CD4-positive, alpha-beta T cell (primary cell): ENCODE data around the gene ZNF773. TPM values are rescaled to one million over a fixed set of nuclear protein-coding genes. Genes with fewer than 3 reads are reported as not detected.

ENCODE experiments used
- ATAC-seq: fragments of 200-7000 bp; cut with Tn5 transposase; one replicate; pipeline ENCODE4 v1.10.0; 2022; ENCODE audit warnings: mild to moderate bottlenecking; ENCODE audit not compliant: poor library complexity
- CTCF ChIA-PET: fragments of 350-600 bp; sonication (Branson Sonifier 250); formaldehyde crosslinking; loops from one replicate; lab custom pipeline; 2021; ENCODE audit warnings: antibody characterized with exemption, inconsistent platforms; lab: Charles Lee
- POLR2A ChIA-PET: fragments of 350-600 bp; sonication (Branson Sonifier 250); formaldehyde crosslinking; loops from one replicate; lab custom pipeline; 2021; ENCODE audit warnings: antibody characterized with exemption, inconsistent platforms; lab: Charles Lee
- DNase-seq, 14 experiments: peaks; one replicate each; pipeline ENCODE4 v3.0.0-alpha.2; 2013 to 2020; ENCODE audit warnings: mixed read lengths in 2 of 14
- H3K27ac ChIP-seq, 2 donors: one replicate each; pipeline versions ENCODE4 v1.5.1 to v1.7.0; 2013; ENCODE audit warnings: low read length in 2 of 2, low read depth in 1 of 2, mild to moderate bottlenecking in 1 of 2
- H3K27me3 ChIP-seq, 2 experiments: 1 replicate in 1 of 2; 2 replicates in 1 of 2; pipeline versions ENCODE4 v1.6.1 to v1.7.0; 2013; ENCODE audit warnings: low read length in 2 of 2, control low read depth in 1 of 2, mild to moderate bottlenecking in 1 of 2, moderate library complexity in 1 of 2; ENCODE audit not compliant: insufficient read depth in 2 of 2, control insufficient read depth in 1 of 2
- H3K36me3 ChIP-seq: one replicate; pipeline ENCODE4 v1.6.1; 2013; ENCODE audit warnings: low read length, control low read depth; ENCODE audit not compliant: insufficient read depth
- H3K4me1 ChIP-seq: one replicate; pipeline ENCODE4 v1.6.1; 2013; ENCODE audit warnings: low read length, control low read depth; ENCODE audit not compliant: insufficient read depth
- H3K4me3 ChIP-seq: one replicate; pipeline ENCODE4 v1.5.1; 2013; ENCODE audit warnings: mild to moderate bottlenecking, low read length, moderate library complexity
- H3K9me3 ChIP-seq, 2 experiments: 1 replicate in 1 of 2; 2 replicates in 1 of 2; pipeline versions ENCODE4 v1.6.1 to v1.7.0; 2013; ENCODE audit warnings: low read length in 2 of 2, mild to moderate bottlenecking in 2 of 2, control low read depth in 1 of 2, moderate library complexity in 1 of 2; ENCODE audit not compliant: control insufficient read depth in 1 of 2, insufficient read depth in 1 of 2
- H3K27ac Mint-ChIP-seq: one replicate; pipeline ENCODE4 v1.8.0; 2020; ENCODE audit warnings: mixed read lengths
- H3K27me3 Mint-ChIP-seq: one replicate; pipeline ENCODE4 v1.8.0; 2021; ENCODE audit warnings: mixed read lengths
- H3K36me3 Mint-ChIP-seq: one replicate; pipeline ENCODE4 v1.8.0; 2021; ENCODE audit warnings: low read depth, mixed read lengths
- H3K4me1 Mint-ChIP-seq: one replicate; pipeline ENCODE4 v1.8.0; 2021; ENCODE audit warnings: low read depth, mixed read lengths
- H3K4me3 Mint-ChIP-seq: one replicate; pipeline ENCODE4 v1.8.0; 2020; ENCODE audit warnings: mild to moderate bottlenecking, mixed read lengths
- H3K9me3 Mint-ChIP-seq: one replicate; pipeline ENCODE4 v1.8.0; 2020; ENCODE audit warnings: mixed read lengths
- intact Hi-C, 2 experiments: fragments of 100-400 bp; cut with DNase I in 1 of 2; cut with micrococcal nuclease in 1 of 2; formaldehyde crosslinking; loops; one replicate each; pipeline versions ENCODE4 v1.15.1 to v1.9.0; 2023 to 2025; cut with DNase I, micrococcal nuclease
- total RNA-seq, 174 experiments: library from RNA in 2 of 174; stranded (reverse) in 2 of 174; gene quantifications; one replicate each; pipeline ENCODE4 v1.2.3 and lab custom pipeline; 2021 to 2026
- TF ChIP-seq, protein P1 (sequence below): fragments of 200-600 bp; IDR thresholded peaks from one replicate; pipeline ENCODE4 v1.8.0; 2022; ENCODE audit warnings: antibody characterized with exemption, mild to moderate bottlenecking

The ZNF773 gene
- total RNA-seq, 2 experiments from 2014 or later, result 20.3 to 22.3 TPM

DNA sequence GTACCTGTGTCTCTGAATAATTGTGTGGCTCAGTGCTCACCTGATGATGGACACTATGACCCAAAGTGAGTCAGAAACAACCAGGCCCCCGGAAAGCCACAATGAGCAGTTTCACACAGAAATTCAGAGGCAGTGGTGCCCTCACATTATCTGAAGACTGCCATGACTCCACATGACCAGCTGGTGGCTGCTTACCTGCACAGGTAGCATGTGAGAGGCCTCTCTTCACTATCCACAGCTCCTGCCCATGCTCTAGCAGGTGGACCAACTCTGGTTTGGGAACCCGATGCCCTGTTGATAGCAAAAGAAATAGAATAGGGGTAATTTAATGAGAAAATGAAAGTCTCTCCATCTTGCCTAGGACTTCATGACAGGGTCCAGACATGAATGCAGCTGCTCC lies 52.7 kb downstream of the ZNF773 start:
- H3K4me3 ChIP-seq, result no peak overlapping the region
- peaks cover 12% of the 10 kb centered on the region for H3K4me1 Mint-ChIP-seq
- ATAC-seq (no peak), DNase-seq (no peak)
- H3K36me3 Mint-ChIP-seq, result peaks cover 100% of the 10 kb centered on the region
- POLR2A ChIA-PET, result no interaction called here
- no peaks in the 10 kb centered on the region for H3K27me3 Mint-ChIP-seq
- H3K27ac Mint-ChIP-seq, result no peak overlapping the region
- TF ChIP-seq, protein P1, sequence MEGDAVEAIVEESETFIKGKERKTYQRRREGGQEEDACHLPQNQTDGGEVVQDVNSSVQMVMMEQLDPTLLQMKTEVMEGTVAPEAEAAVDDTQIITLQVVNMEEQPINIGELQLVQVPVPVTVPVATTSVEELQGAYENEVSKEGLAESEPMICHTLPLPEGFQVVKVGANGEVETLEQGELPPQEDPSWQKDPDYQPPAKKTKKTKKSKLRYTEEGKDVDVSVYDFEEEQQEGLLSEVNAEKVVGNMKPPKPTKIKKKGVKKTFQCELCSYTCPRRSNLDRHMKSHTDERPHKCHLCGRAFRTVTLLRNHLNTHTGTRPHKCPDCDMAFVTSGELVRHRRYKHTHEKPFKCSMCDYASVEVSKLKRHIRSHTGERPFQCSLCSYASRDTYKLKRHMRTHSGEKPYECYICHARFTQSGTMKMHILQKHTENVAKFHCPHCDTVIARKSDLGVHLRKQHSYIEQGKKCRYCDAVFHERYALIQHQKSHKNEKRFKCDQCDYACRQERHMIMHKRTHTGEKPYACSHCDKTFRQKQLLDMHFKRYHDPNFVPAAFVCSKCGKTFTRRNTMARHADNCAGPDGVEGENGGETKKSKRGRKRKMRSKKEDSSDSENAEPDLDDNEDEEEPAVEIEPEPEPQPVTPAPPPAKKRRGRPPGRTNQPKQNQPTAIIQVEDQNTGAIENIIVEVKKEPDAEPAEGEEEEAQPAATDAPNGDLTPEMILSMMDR, result no peak
- CTCF ChIA-PET, result no interaction called here
- no peaks in the 10 kb centered on the region for H3K27me3 ChIP-seq
- H3K4me3 Mint-ChIP-seq, result no peak overlapping the region
- no peak overlapping the region for H3K27ac ChIP-seq
- no peaks in the 10 kb centered on the region for H3K4me1 ChIP-seq
- intact Hi-C loops, result no loop called here
- peaks cover 86% of the 10 kb centered on the region for H3K36me3 ChIP-seq
- peaks cover 59 to 76% of the 10 kb centered on the region in 2 experiments for H3K9me3 ChIP-seq
- peaks cover 23% of the 10 kb centered on the region for H3K9me3 Mint-ChIP-seq

DNA sequence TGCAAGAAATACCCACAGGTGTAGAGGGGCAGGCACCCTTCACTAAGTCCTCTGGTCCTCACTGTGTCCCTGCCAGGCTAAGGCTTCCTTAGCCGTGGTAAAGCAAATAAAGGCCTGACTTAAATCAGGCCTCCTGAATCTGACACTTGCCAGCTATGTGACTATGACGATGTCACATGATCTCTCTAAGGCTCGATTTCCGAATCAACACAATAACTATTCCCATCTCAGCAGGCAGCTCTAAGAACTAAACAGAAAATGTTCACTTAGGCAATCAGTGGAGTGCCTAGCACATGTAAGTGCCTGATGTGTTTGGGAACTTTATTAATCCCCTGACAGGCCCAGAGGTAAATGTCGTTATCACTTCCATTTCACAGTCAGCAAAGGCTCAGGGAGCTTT lies 57.9 kb downstream of the ZNF773 start:
- H3K36me3 Mint-ChIP-seq, result peaks cover 90% of the 10 kb centered on the region
- ChIA-PET CTCF (no interaction called here), POLR2A (interaction anchor here (1.6 kb wide), 1 partner anchor 21 kb away, joined by 6 read pairs; the partner anchor contains the start of gene ZNF416)
- Histone ChIP-seq H3K4me3 (no peak overlapping the region), H3K9me3 (peaks cover 25 to 35% of the 10 kb centered on the region in 2 experiments), H3K27me3 (peaks cover 0 to 5% of the 10 kb centered on the region in 2 experiments), H3K4me1 (peaks cover 25% of the 10 kb centered on the region), H3K36me3 (peaks cover 35% of the 10 kb centered on the region), H3K27ac (no peak overlapping the region)
- H3K4me1 Mint-ChIP-seq, result peaks cover 34% of the 10 kb centered on the region
- peaks cover 9% of the 10 kb centered on the region for H3K27me3 Mint-ChIP-seq
- TF ChIP-seq, protein P1, result no peak
- ATAC-seq, result no peak
- peak overlapping the region; percentile 95 for H3K4me3 Mint-ChIP-seq
- peak overlapping the region; percentile 64 for H3K27ac Mint-ChIP-seq
- peaks cover 15% of the 10 kb centered on the region for H3K9me3 Mint-ChIP-seq
- intact Hi-C loops, result loop anchor here (2.0 kb wide), 5 partner anchors 31 to 147 kb away; partner anchors contain the start of genes ZNF549 (in 2 of the 2), ZNF17 (in 1 of the 2), ZNF749 (in 1 of the 2) and ZNF773 (in 1 of the 2)
- DNase-seq, result no peak

Other genes with a start within 250 kb of the ZNF773 start
- 10 to 100 TPM; 64.9 to 65.0 TPM for gene ZNF460, start 219.5 kb upstream of the ZNF773 start, total RNA-seq
- gene ZNF543, start 179.5 kb upstream of the ZNF773 start, total RNA-seq, result 1 to 10 TPM; 4.0 to 4.3 TPM
- gene ZNF304, start 148.7 kb upstream of the ZNF773 start, total RNA-seq, result 1 to 10 TPM; 4.9 to 5.4 TPM
- 10 to 100 TPM; 11.5 to 12.7 TPM for gene TRAPPC2B, start 136.4 kb upstream of the ZNF773 start, total RNA-seq
- gene ZNF547, start 136.4 kb upstream of the ZNF773 start, total RNA-seq, result 1 to 10 TPM; 1.4 to 2.1 TPM
- gene ZNF548, start 110.1 kb upstream of the ZNF773 start, total RNA-seq, result 10 to 100 TPM; 68.3 to 70.4 TPM
- gene ZNF17, start 88.8 kb upstream of the ZNF773 start, total RNA-seq, result 1 to 10 TPM; 9.3 to 10.0 TPM
- 1 to 10 TPM; 5.7 to 6.2 TPM for gene ZNF749, start 64.6 kb upstream of the ZNF773 start, total RNA-seq
- under 1 TPM; 0.11 to 0.16 TPM for gene VN1R1, start 42.8 kb upstream of the ZNF773 start, total RNA-seq
- 1 to 10 TPM; 2.5 to 3.2 TPM for gene ZNF772, start 22.4 kb upstream of the ZNF773 start, total RNA-seq
- 1 to 10 TPM; 8.3 to 9.2 TPM for gene ZNF419, start 12.2 kb upstream of the ZNF773 start, total RNA-seq
- 10 to 100 TPM; 10.1 to 11.1 TPM for gene ZNF549, start 27.4 kb downstream of the ZNF773 start, total RNA-seq
- 10 to 100 TPM; 15.7 to 20.0 TPM for gene ZNF550, start 59.9 kb downstream of the ZNF773 start, total RNA-seq
- gene ZNF416, start 79.0 kb downstream of the ZNF773 start, total RNA-seq, result 1 to 10 TPM; 5.2 to 5.7 TPM
- 1 to 10 TPM; 6.9 to 7.1 TPM for gene ZIK1, start 84.2 kb downstream of the ZNF773 start, total RNA-seq
- 1 to 10 TPM; 2.7 to 3.4 TPM for gene ZNF530, start 99.9 kb downstream of the ZNF773 start, total RNA-seq
- 10 to 100 TPM; 24.6 to 25.7 TPM for gene ZNF134, start 114.3 kb downstream of the ZNF773 start, total RNA-seq
- 10 to 100 TPM; 29.3 to 30.5 TPM for gene ZNF211, start 133.2 kb downstream of the ZNF773 start, total RNA-seq
- gene ZSCAN4, start 169.0 kb downstream of the ZNF773 start, total RNA-seq, result not detected
- gene ZNF551, start 182.0 kb downstream of the ZNF773 start, total RNA-seq, result 10 to 100 TPM; 11.4 to 11.6 TPM
- gene ZNF154, start 209.3 kb downstream of the ZNF773 start, total RNA-seq, result 10 to 100 TPM; 16.9 to 18.0 TPM
- 10 to 100 TPM; 12.3 to 12.4 TPM for gene ZNF671, start 227.7 kb downstream of the ZNF773 start, total RNA-seq
- 10 to 100 TPM; 21.7 to 28.4 TPM for gene ZNF776, start 246.9 kb downstream of the ZNF773 start, total RNA-seq